ENCODE results near the gene ITSN1.

The ITSN1 gene

GRCh38 chr21:33685613-33686197, 43.4 kb downstream of the ITSN1 start:
- H3K27me3 ChIP-seq (replicated peaks; ENCODE audit: control insufficient read depth, insufficient read depth, low read length) = no peaks in the 10 kb centered on the region
- no peak overlapping the region for H3K4me3 ChIP-seq (replicated peaks; ENCODE audit: low read depth, low read length)
- TF ChIP-seq CTCF (IDR thresholded peaks at IDR 0.05; ENCODE audit: insufficient read depth, low read length, poor library complexity, severe bottlenecking) = no peak
- DNase-seq (ENCODE audit: extremely low read depth, insufficient read length) = no peak
- no peaks in the 10 kb centered on the region for H3K36me3 ChIP-seq (ENCODE audit: control insufficient read depth, insufficient read depth, low read length)

- TF ChIP-seq CTCF (IDR thresholded peaks at IDR 0.05; ENCODE audit: insufficient read depth, low read length, poor library complexity, severe bottlenecking) = no peak
- no peak overlapping the region for H3K4me3 ChIP-seq (replicated peaks; ENCODE audit: low read depth, low read length)
- H3K27me3 ChIP-seq (replicated peaks; ENCODE audit: control insufficient read depth, insufficient read depth, low read length) = no peaks in the 10 kb centered on the region
- no peaks in the 10 kb centered on the region for H3K36me3 ChIP-seq (ENCODE audit: control insufficient read depth, insufficient read depth, low read length)
- no peak for DNase-seq (ENCODE audit: extremely low read depth, insufficient read length)
Observed at GRCh38 chr21:33686386-33686785, 44.1 kb downstream of the ITSN1 start.

GRCh38 chr21:33687634-33688033, 45.3 kb downstream of the ITSN1 start:
- DNase-seq (ENCODE audit: extremely low read depth, insufficient read length) = no peak
- H3K4me3 ChIP-seq (replicated peaks; ENCODE audit: low read depth, low read length) = no peak overlapping the region
- no peak for TF ChIP-seq CTCF (IDR thresholded peaks at IDR 0.05; ENCODE audit: insufficient read depth, low read length, poor library complexity, severe bottlenecking)
- H3K27me3 ChIP-seq (replicated peaks; ENCODE audit: control insufficient read depth, insufficient read depth, low read length) = no peaks in the 10 kb centered on the region
- H3K36me3 ChIP-seq (ENCODE audit: control insufficient read depth, insufficient read depth, low read length) = no peaks in the 10 kb centered on the region

GRCh38 chr21:33688353-33688752, 46.1 kb downstream of the ITSN1 start:
- Histone ChIP-seq H3K36me3 (ENCODE audit: control insufficient read depth, insufficient read depth, low read length) (no peaks in the 10 kb centered on the region), H3K27me3 (replicated peaks; ENCODE audit: control insufficient read depth, insufficient read depth, low read length) (no peaks in the 10 kb centered on the region), H3K4me3 (replicated peaks; ENCODE audit: low read depth, low read length) (no peak overlapping the region)
- TF ChIP-seq CTCF (IDR thresholded peaks at IDR 0.05; ENCODE audit: insufficient read depth, low read length, poor library complexity, severe bottlenecking) = no peak
- no peak for DNase-seq (ENCODE audit: extremely low read depth, insufficient read length)

- no peaks in the 10 kb centered on the region for H3K27me3 ChIP-seq (replicated peaks; ENCODE audit: control insufficient read depth, insufficient read depth, low read length)
- no peak for DNase-seq (ENCODE audit: extremely low read depth, insufficient read length)
- no peak overlapping the region for H3K4me3 ChIP-seq (replicated peaks; ENCODE audit: low read depth, low read length)
- TF ChIP-seq CTCF (IDR thresholded peaks at IDR 0.05; ENCODE audit: insufficient read depth, low read length, poor library complexity, severe bottlenecking) = no peak
- H3K36me3 ChIP-seq (ENCODE audit: control insufficient read depth, insufficient read depth, low read length) = no peaks in the 10 kb centered on the region
Observed at GRCh38 chr21:33690874-33691273, 48.6 kb downstream of the ITSN1 start.

Measured in GM06990 (cell line).